ENCODE results near the gene DPYD.

Gene DPYD

GRCh38 chr1:97636941-97637340 lies 283.9 kb downstream of the DPYD start:
- no peak for DNase-seq (ENCODE audit: low spot score)
- TF ChIP-seq CTCF (IDR thresholded peaks at IDR 0.05; ENCODE audit: extremely low read depth, missing control alignments) = no peak

- no peak for TF ChIP-seq CTCF (IDR thresholded peaks at IDR 0.05; ENCODE audit: extremely low read depth, missing control alignments)
- no peak for DNase-seq (ENCODE audit: low spot score)
Observed at GRCh38 chr1:97634758-97635157, 286.1 kb downstream of the DPYD start.

GRCh38 chr1:97632776-97633175 lies 288.1 kb downstream of the DPYD start:
- no peak for TF ChIP-seq CTCF (IDR thresholded peaks at IDR 0.05; ENCODE audit: extremely low read depth, missing control alignments)
- no peak for DNase-seq (ENCODE audit: low spot score)

GRCh38 chr1:97632075-97632474 lies 288.8 kb downstream of the DPYD start:
- no peak for DNase-seq (ENCODE audit: low spot score)
- TF ChIP-seq CTCF (IDR thresholded peaks at IDR 0.05; ENCODE audit: extremely low read depth, missing control alignments) = no peak

- DNase-seq (ENCODE audit: low spot score) = no peak
Observed at GRCh38 chr1:97630948-97631347, 289.9 kb downstream of the DPYD start.

GRCh38 chr1:97630281-97630680 lies 290.6 kb downstream of the DPYD start:
- no peak for TF ChIP-seq CTCF (IDR thresholded peaks at IDR 0.05; ENCODE audit: extremely low read depth, missing control alignments)
- DNase-seq (ENCODE audit: low spot score) = no peak

More at GRCh38 chr1:97630948-97631347, 289.9 kb downstream of the DPYD start:
- TF ChIP-seq CTCF (IDR thresholded peaks at IDR 0.05; ENCODE audit: extremely low read depth, missing control alignments) = no peak

GRCh38 chr1:97623220-97623619 lies 297.6 kb downstream of the DPYD start:
- no peak for DNase-seq (ENCODE audit: low spot score)
- TF ChIP-seq CTCF (IDR thresholded peaks at IDR 0.05; ENCODE audit: extremely low read depth, missing control alignments) = no peak

Data from GM20000 (cell line).